Fibroblast of villous mesenchyme (primary cell): ENCODE data around the gene RXRA. TPM values are rescaled to one million over a fixed set of nuclear protein-coding genes. Genes with fewer than 3 reads are reported as not detected.

ENCODE experiments used
- DNase-seq: peaks from one replicate; pipeline ENCODE4 v3.0.0-alpha.2; 2010; ENCODE audit warnings: low read depth
- H3K4me3 ChIP-seq: 2 replicates; pipeline ENCODE4 v1.5.1; 2011; ENCODE audit warnings: low read depth, mild to moderate bottlenecking, low read length
- CTCF ChIP-seq: IDR thresholded peaks from 2 replicates; pipeline ENCODE4 v1.5.1; 2012; ENCODE audit warnings: low read depth, mild to moderate bottlenecking, low read length; ENCODE audit not compliant: insufficient read depth
- total RNA-seq: library from RNA; depleted of rRNA; stranded (reverse); fragments of >200 nt; gene quantifications from 2 replicates; pipeline ENCODE4 v1.2.3, GENCODE V29; 2012

RXRA gene
- total RNA-seq, 1 donor: 16.0 TPM

GRCh38 chr9:134284273-134284672 lies 42.0 kb upstream of the RXRA start:
- DNase-seq: no peak
- no peak overlapping the region for H3K4me3 ChIP-seq
- no peak for TF ChIP-seq CTCF

- no peak for DNase-seq
- TF ChIP-seq CTCF: no peak
- H3K4me3 ChIP-seq: no peak overlapping the region
Observed at GRCh38 chr9:134284741-134285140, 41.5 kb upstream of the RXRA start.

GRCh38 chr9:134285215-134285845 lies 40.9 kb upstream of the RXRA start:
- no peak overlapping the region for H3K4me3 ChIP-seq
- no peak for TF ChIP-seq CTCF
- DNase-seq: no peak

- no peak for DNase-seq
- no peak for TF ChIP-seq CTCF
- H3K4me3 ChIP-seq: no peak overlapping the region
Observed at GRCh38 chr9:134286471-134287245, 39.6 kb upstream of the RXRA start.

- DNase-seq: no peak
- H3K4me3 ChIP-seq: no peak overlapping the region
- no peak for TF ChIP-seq CTCF
Observed at GRCh38 chr9:134287591-134288491, 38.4 kb upstream of the RXRA start.

- no peak for TF ChIP-seq CTCF
- H3K4me3 ChIP-seq: no peak overlapping the region
- DNase-seq: no peak
Observed at GRCh38 chr9:134288746-134289145, 37.5 kb upstream of the RXRA start.
